ENCODE results near the gene LAMC3. TPM values are rescaled to one million over a fixed set of nuclear protein-coding genes. Genes with fewer than 3 reads are reported as not detected.

Gene LAMC3
- total RNA-seq, 6 donors from 2014 or later: 6.7 to 56.0 (median 19.5) TPM

DNA sequence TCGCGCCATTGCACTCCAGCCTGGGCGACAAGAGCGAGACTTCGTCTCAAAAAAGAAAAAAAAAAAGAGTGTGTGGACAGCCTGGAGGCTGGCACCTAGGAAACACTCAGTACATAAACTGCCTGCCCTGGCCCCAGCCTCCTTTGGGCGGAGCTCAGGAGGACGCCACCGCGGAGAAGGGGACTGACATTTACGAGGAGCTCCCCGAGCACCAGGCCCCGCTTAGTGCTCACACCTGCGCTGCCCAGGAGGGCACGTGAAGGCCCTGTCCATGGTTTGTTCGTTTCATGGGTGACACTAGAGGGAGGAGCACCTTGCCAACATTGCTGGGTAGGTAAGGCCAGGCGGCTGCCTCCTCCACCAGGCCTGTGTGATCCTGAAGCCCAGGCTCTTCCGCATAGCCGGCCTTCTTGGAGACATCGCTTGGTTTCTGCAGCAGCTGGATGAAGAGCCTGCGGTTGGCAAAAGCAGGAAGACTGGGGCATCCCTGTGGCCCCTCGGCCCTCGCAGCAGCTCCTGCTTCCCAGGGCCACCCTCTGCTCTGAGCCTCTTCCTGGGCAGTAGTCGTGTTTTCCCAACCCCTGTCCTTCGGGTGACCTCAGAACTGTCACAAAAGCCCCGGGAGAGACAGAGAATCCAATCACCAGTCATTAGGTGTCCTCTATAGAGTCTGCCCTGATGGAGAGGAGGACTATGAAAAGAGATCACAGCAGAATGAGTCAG, 26.2 kb upstream of the LAMC3 start:
- no peaks in the 10 kb centered on the region for H3K9me3 ChIP-seq
- no peak overlapping the region for H3K27ac ChIP-seq
- no peaks in the 10 kb centered on the region for H3K4me1 ChIP-seq
- no peak overlapping the region for H3K4me3 ChIP-seq
- no peak for DNase-seq
- no peaks in the 10 kb centered on the region for H3K27me3 ChIP-seq
- no peak for ATAC-seq (ENCODE audit: low FRiP score in 2 of 2)
- TF ChIP-seq POLR2AphosphoS5 (IDR thresholded peaks at IDR 0.05) (no peak), POLR2A (IDR thresholded peaks at IDR 0.05) (no peak), EP300 (IDR thresholded peaks at IDR 0.05) (no peak)
- TF ChIP-seq, protein P1, sequence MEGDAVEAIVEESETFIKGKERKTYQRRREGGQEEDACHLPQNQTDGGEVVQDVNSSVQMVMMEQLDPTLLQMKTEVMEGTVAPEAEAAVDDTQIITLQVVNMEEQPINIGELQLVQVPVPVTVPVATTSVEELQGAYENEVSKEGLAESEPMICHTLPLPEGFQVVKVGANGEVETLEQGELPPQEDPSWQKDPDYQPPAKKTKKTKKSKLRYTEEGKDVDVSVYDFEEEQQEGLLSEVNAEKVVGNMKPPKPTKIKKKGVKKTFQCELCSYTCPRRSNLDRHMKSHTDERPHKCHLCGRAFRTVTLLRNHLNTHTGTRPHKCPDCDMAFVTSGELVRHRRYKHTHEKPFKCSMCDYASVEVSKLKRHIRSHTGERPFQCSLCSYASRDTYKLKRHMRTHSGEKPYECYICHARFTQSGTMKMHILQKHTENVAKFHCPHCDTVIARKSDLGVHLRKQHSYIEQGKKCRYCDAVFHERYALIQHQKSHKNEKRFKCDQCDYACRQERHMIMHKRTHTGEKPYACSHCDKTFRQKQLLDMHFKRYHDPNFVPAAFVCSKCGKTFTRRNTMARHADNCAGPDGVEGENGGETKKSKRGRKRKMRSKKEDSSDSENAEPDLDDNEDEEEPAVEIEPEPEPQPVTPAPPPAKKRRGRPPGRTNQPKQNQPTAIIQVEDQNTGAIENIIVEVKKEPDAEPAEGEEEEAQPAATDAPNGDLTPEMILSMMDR (IDR thresholded peaks at IDR 0.05): no peak
- 53 to 69% methylated on average over 15 to 25 of the region's 25 CpGs for WGBS, 2 donors
- H3K36me3 ChIP-seq: no peaks in the 10 kb centered on the region

DNA sequence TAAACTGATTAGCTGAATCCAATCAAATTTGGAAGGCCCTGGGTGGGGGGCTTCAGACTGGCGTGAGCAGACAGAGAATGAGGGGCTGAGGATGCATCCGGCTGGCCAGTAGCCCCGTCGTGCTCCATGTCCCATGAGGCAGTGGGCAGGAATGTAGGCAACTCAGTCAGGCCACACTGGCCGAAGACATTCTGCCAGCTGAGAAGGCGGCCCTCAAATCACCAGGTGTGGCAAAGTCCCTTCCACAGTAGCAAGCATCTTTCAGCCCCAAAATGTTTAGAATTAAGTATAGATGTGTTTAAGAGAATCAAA, 25.7 kb upstream of the LAMC3 start:
- no peak overlapping the region for H3K27ac ChIP-seq
- no peaks in the 10 kb centered on the region for H3K27me3 ChIP-seq
- no peaks in the 10 kb centered on the region for H3K4me1 ChIP-seq
- no peak for DNase-seq
- no peak for ATAC-seq (ENCODE audit: low FRiP score in 2 of 2)
- no peaks in the 10 kb centered on the region for H3K9me3 ChIP-seq
- TF ChIP-seq, protein P1 (IDR thresholded peaks at IDR 0.05): no peak
- TF ChIP-seq POLR2AphosphoS5 (IDR thresholded peaks at IDR 0.05) (no peak), POLR2A (IDR thresholded peaks at IDR 0.05) (no peak), EP300 (IDR thresholded peaks at IDR 0.05) (no peak)
- H3K36me3 ChIP-seq: no peaks in the 10 kb centered on the region
- 90% methylated on average over 5 to 6 of the region's 6 CpGs for WGBS, 2 donors
- no peak overlapping the region for H3K4me3 ChIP-seq

- DNase-seq (no peak), ATAC-seq (ENCODE audit: low FRiP score in 2 of 2) (no peak)
- TF ChIP-seq POLR2A (IDR thresholded peaks at IDR 0.05) (no peak), POLR2AphosphoS5 (IDR thresholded peaks at IDR 0.05) (no peak), EP300 (IDR thresholded peaks at IDR 0.05) (no peak)
- TF ChIP-seq, protein P1 (IDR thresholded peaks at IDR 0.05): no peak
- Histone ChIP-seq H3K27me3 (no peaks in the 10 kb centered on the region), H3K36me3 (no peaks in the 10 kb centered on the region), H3K27ac (no peak overlapping the region), H3K9me3 (no peaks in the 10 kb centered on the region), H3K4me3 (no peak overlapping the region), H3K4me1 (no peaks in the 10 kb centered on the region)
- 83 to 87% methylated on average over 11 of the region's 11 CpGs for WGBS, 2 donors
These were observed 25.0 kb upstream of the LAMC3 start for GRCh38 chr9:130983970-130984369.

DNA sequence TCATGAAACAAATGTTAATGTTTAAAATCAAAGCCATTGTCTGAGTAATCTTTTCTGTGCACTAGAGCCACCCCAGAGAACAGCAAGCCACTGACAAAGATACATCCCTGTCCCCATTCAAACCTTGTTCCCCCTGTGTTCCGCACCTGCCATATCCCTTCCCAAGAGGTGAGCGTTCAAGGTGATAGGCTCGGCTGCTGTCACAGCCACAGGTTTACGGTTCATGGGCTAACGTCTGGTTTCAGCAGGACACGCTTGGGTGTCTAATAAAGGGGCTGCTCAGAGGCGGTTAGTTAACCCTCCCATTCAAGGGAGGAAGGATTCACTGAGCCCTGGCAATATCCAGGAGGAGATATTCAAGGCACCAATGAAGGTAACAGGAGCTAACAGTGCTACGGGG, 24.5 kb upstream of the LAMC3 start:
- Histone ChIP-seq H3K27ac (no peak overlapping the region), H3K4me3 (no peak overlapping the region), H3K9me3 (no peaks in the 10 kb centered on the region), H3K27me3 (no peaks in the 10 kb centered on the region), H3K36me3 (no peaks in the 10 kb centered on the region), H3K4me1 (no peaks in the 10 kb centered on the region)
- ATAC-seq (ENCODE audit: low FRiP score in 2 of 2) (no peak), DNase-seq (no peak)
- TF ChIP-seq, protein P1 (IDR thresholded peaks at IDR 0.05): no peak
- TF ChIP-seq POLR2AphosphoS5 (IDR thresholded peaks at IDR 0.05) (no peak), EP300 (IDR thresholded peaks at IDR 0.05) (no peak), POLR2A (IDR thresholded peaks at IDR 0.05) (no peak)
- WGBS, 2 donors: 77 to 83% methylated on average over 8 of the region's 8 CpGs

DNA sequence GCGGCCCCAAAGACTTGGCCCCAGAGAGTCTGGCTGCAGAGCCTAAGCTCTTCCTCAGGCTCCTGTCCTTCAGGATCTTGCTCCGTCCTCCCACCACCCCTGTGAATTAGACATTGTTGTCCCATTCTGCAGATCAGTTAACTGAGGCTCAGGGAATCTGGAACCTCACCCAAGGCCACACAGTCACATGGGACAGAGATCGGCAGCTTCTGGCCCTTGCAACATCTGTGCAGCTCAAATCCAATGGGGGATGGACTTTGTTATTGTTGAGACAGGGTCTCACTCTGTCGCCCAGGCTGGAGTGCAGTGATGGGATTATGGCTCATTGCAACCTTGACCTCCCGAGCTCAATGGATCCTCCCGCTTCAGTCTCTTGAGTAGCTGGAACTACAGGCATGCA, 23.9 kb upstream of the LAMC3 start:
- DNase-seq (no peak), ATAC-seq (ENCODE audit: low FRiP score in 2 of 2) (no peak)
- Histone ChIP-seq H3K27me3 (no peaks in the 10 kb centered on the region), H3K9me3 (no peaks in the 10 kb centered on the region), H3K4me3 (no peak overlapping the region), H3K36me3 (no peaks in the 10 kb centered on the region), H3K27ac (no peak overlapping the region), H3K4me1 (no peaks in the 10 kb centered on the region)
- TF ChIP-seq POLR2AphosphoS5 (IDR thresholded peaks at IDR 0.05) (no peak), POLR2A (IDR thresholded peaks at IDR 0.05) (no peak), EP300 (IDR thresholded peaks at IDR 0.05) (no peak)
- TF ChIP-seq, protein P1 (IDR thresholded peaks at IDR 0.05): no peak
- WGBS, 2 donors: 80 to 92% methylated on average over 4 to 6 of the region's 6 CpGs

All from upper lobe of left lung (tissue), 6 donors.